GM19035 (cell line): ENCODE measurements around the gene RPS5.
A peak's percentile ranks its signal among the peaks of the same experiment; 100 is the strongest.
"Not testable (repeated sequence)": the region's sequence is repeated elsewhere in the genome, so short reads cannot be mapped to it uniquely, and the experiment has no call there.

Experiments
- ATAC-seq: cut with Tn5 transposase; IDR thresholded peaks from one replicate; pipeline ENCODE4 v1.9.1; 2021; ENCODE audit not compliant: unreplicated experiment

The RPS5 gene

GRCh38 chr19:58403920-58404478 is 16.9 kb downstream of the RPS5 start:
- ATAC-seq, result not testable (repeated sequence)

GRCh38 chr19:58406818-58407657 is 20.0 kb downstream of the RPS5 start:
- ATAC-seq, result no peak

- no peak for ATAC-seq
Observed at GRCh38 chr19:58407658-58408151, 20.6 kb downstream of the RPS5 start.

- peak; percentile 92 for ATAC-seq
Observed at GRCh38 chr19:58408152-58409009, 21.3 kb downstream of the RPS5 start, which contains the start of gene ZNF584. TSS of gene ZNF584 (plus strand) at chr19:58408649. CDS start at chr19:58409148, 499 bp downstream.

GRCh38 chr19:58409010-58409790 is 22.1 kb downstream of the RPS5 start:
- peak; percentile 14 for ATAC-seq

GRCh38 chr19:58416604-58417003 is 29.5 kb downstream of the RPS5 start:
- no peak for ATAC-seq

GRCh38 chr19:58417071-58417470 is 30.0 kb downstream of the RPS5 start:
- ATAC-seq, result no peak

GRCh38 chr19:58428617-58429016 is 41.5 kb downstream of the RPS5 start:
- ATAC-seq, result no peak

- no peak for ATAC-seq
Observed at GRCh38 chr19:58429745-58430144, 42.7 kb downstream of the RPS5 start.

GRCh38 chr19:58434217-58434616 is 47.1 kb downstream of the RPS5 start:
- ATAC-seq, result no peak

GRCh38 chr19:58439576-58440554 is 52.8 kb downstream of the RPS5 start, which contains the start of gene ZNF132:
TSS of gene ZNF132 (minus strand) at chr19:58440153. CDS start at chr19:58439821, 332 bp downstream.
- ATAC-seq, result peak; percentile 96

- no peak for ATAC-seq
Observed at GRCh38 chr19:58440556-58440955, 53.5 kb downstream of the RPS5 start.

GRCh38 chr19:58442986-58443385 is 55.9 kb downstream of the RPS5 start:
- ATAC-seq, result not testable (repeated sequence)
